Activated naive CD4-positive, alpha-beta T cell treated with anti-CD3 and anti-CD28 coated beads for 36 hours (primary cell): ENCODE measurements around the gene ADAMTSL1. TPM values are rescaled to one million over a fixed set of nuclear protein-coding genes. Genes with fewer than 3 reads are reported as not detected.
"Not testable (repeated sequence)": the region's sequence is repeated elsewhere in the genome, so short reads cannot be mapped to it uniquely, and the experiment has no call there.

Experiments used
- CTCF ChIA-PET: fragments of 350-600 bp; sonication (Branson Sonifier 250); formaldehyde crosslinking; loops from one replicate; lab custom pipeline; 2021; ENCODE audit warnings: antibody characterized with exemption; lab: Charles Lee
- DNase-seq: peaks from one replicate; pipeline ENCODE4 v3.0.0-alpha.2; 2020
- H3K27ac Mint-ChIP-seq: one replicate; pipeline ENCODE4 v1.8.0; 2021; ENCODE audit warnings: mild to moderate bottlenecking, mixed read lengths
- H3K27me3 Mint-ChIP-seq: one replicate; pipeline ENCODE4 v1.8.0; 2021; ENCODE audit warnings: low read depth, mixed read lengths
- H3K36me3 Mint-ChIP-seq: one replicate; pipeline ENCODE4 v1.8.0; 2021; ENCODE audit warnings: low read depth, mixed read lengths
- H3K4me1 Mint-ChIP-seq: one replicate; pipeline ENCODE4 v1.8.0; 2021; ENCODE audit warnings: low read depth, mixed read lengths
- H3K4me3 Mint-ChIP-seq: one replicate; pipeline ENCODE4 v1.8.0; 2021; ENCODE audit warnings: mild to moderate bottlenecking, moderate library complexity, mixed read lengths
- H3K9me3 Mint-ChIP-seq: one replicate; pipeline ENCODE4 v1.8.0; 2021; ENCODE audit warnings: mixed read lengths
- intact Hi-C: fragments of 100-400 bp; cut with micrococcal nuclease; formaldehyde crosslinking; loops from one replicate; pipeline ENCODE4 v1.15.1; 2023
- total RNA-seq, 2 experiments: library from RNA; stranded (reverse); gene quantifications; one replicate each; pipeline ENCODE4 v1.2.3, GENCODE V29; 2021

Gene ADAMTSL1
- total RNA-seq, 2 experiments from 2014 or later: not detected

GRCh38 chr9:18866121-18866831 is 392.3 kb downstream of the ADAMTSL1 start:
- intact Hi-C loops: no loop called here
- no peak overlapping the region for H3K27ac Mint-ChIP-seq
- peaks cover 7% of the 10 kb centered on the region for H3K9me3 Mint-ChIP-seq
- H3K36me3 Mint-ChIP-seq: no peaks in the 10 kb centered on the region
- no peaks in the 10 kb centered on the region for H3K27me3 Mint-ChIP-seq
- H3K4me1 Mint-ChIP-seq: no peaks in the 10 kb centered on the region
- no peak overlapping the region for H3K4me3 Mint-ChIP-seq
- CTCF ChIA-PET: interaction anchor here (0.6 kb wide), 1 partner anchor 1525 kb away, joined by 3 read pairs; no protein-coding TSS in a partner anchor
- DNase-seq: no peak

- H3K36me3 Mint-ChIP-seq: no peaks in the 10 kb centered on the region
- H3K9me3 Mint-ChIP-seq: peaks cover 9% of the 10 kb centered on the region
- DNase-seq: no peak
- H3K27ac Mint-ChIP-seq: no peak overlapping the region
- intact Hi-C loops: no loop called here
- H3K27me3 Mint-ChIP-seq: no peaks in the 10 kb centered on the region
- CTCF ChIA-PET: no interaction called here
- H3K4me1 Mint-ChIP-seq: no peaks in the 10 kb centered on the region
- no peak overlapping the region for H3K4me3 Mint-ChIP-seq
These were observed 395.8 kb downstream of the ADAMTSL1 start for GRCh38 chr9:18869725-18870124.

- intact Hi-C loops: no loop called here
- Mint-ChIP-seq H3K36me3 (no peaks in the 10 kb centered on the region), H3K4me3 (no peak overlapping the region), H3K4me1 (no peaks in the 10 kb centered on the region), H3K27ac (no peak overlapping the region), H3K9me3 (peaks cover 15% of the 10 kb centered on the region), H3K27me3 (peaks cover 15% of the 10 kb centered on the region)
- CTCF ChIA-PET: interaction anchor here (0.7 kb wide), 1 partner anchor 9 kb away, joined by 3 read pairs; no protein-coding TSS in a partner anchor
- no peak for DNase-seq
These were observed 400.1 kb downstream of the ADAMTSL1 start for GRCh38 chr9:18874069-18874468.

- intact Hi-C loops, H3K36me3 Mint-ChIP-seq, DNase-seq, CTCF ChIA-PET, H3K4me1 Mint-ChIP-seq, H3K27ac Mint-ChIP-seq, H3K4me3 Mint-ChIP-seq: not testable (repeated sequence)
- Mint-ChIP-seq H3K27me3 (peaks cover 16% of the 10 kb centered on the region), H3K9me3 (peaks cover 11% of the 10 kb centered on the region)
These were observed 401.0 kb downstream of the ADAMTSL1 start for GRCh38 chr9:18874990-18875389.

- H3K36me3 Mint-ChIP-seq: no peaks in the 10 kb centered on the region
- no peak for DNase-seq
- H3K27ac Mint-ChIP-seq: no peak overlapping the region
- peaks cover 6% of the 10 kb centered on the region for H3K9me3 Mint-ChIP-seq
- peaks cover 18% of the 10 kb centered on the region for H3K27me3 Mint-ChIP-seq
- no peaks in the 10 kb centered on the region for H3K4me1 Mint-ChIP-seq
- CTCF ChIA-PET: no interaction called here
- H3K4me3 Mint-ChIP-seq: no peak overlapping the region
- intact Hi-C loops: no loop called here
These were observed 404.0 kb downstream of the ADAMTSL1 start for GRCh38 chr9:18877984-18878383.

GRCh38 chr9:18881758-18882157 is 407.8 kb downstream of the ADAMTSL1 start:
- H3K36me3 Mint-ChIP-seq: no peaks in the 10 kb centered on the region
- H3K9me3 Mint-ChIP-seq: peaks cover 2% of the 10 kb centered on the region
- no peak for DNase-seq
- H3K27me3 Mint-ChIP-seq: peaks cover 14% of the 10 kb centered on the region
- H3K4me1 Mint-ChIP-seq: no peaks in the 10 kb centered on the region
- CTCF ChIA-PET: no interaction called here
- intact Hi-C loops: no loop called here
- no peak overlapping the region for H3K27ac Mint-ChIP-seq
- no peak overlapping the region for H3K4me3 Mint-ChIP-seq

GRCh38 chr9:18887546-18887945 is 413.6 kb downstream of the ADAMTSL1 start:
- CTCF ChIA-PET: no interaction called here
- intact Hi-C loops: no loop called here
- no peak for DNase-seq
- Mint-ChIP-seq H3K27me3 (peaks cover 7% of the 10 kb centered on the region), H3K4me1 (no peaks in the 10 kb centered on the region), H3K27ac (no peak overlapping the region), H3K36me3 (no peaks in the 10 kb centered on the region), H3K4me3 (no peak overlapping the region), H3K9me3 (peaks cover 2% of the 10 kb centered on the region)

GRCh38 chr9:18888290-18888689 is 414.3 kb downstream of the ADAMTSL1 start:
- H3K36me3 Mint-ChIP-seq: no peaks in the 10 kb centered on the region
- peaks cover 7% of the 10 kb centered on the region for H3K27me3 Mint-ChIP-seq
- H3K9me3 Mint-ChIP-seq: no peaks in the 10 kb centered on the region
- H3K4me1 Mint-ChIP-seq: no peaks in the 10 kb centered on the region
- intact Hi-C loops: no loop called here
- CTCF ChIA-PET: no interaction called here
- no peak for DNase-seq
- no peak overlapping the region for H3K27ac Mint-ChIP-seq
- no peak overlapping the region for H3K4me3 Mint-ChIP-seq

GRCh38 chr9:18889550-18889949 is 415.6 kb downstream of the ADAMTSL1 start:
- intact Hi-C loops: no loop called here
- peaks cover 4% of the 10 kb centered on the region for H3K9me3 Mint-ChIP-seq
- H3K4me3 Mint-ChIP-seq: no peak overlapping the region
- no peaks in the 10 kb centered on the region for H3K4me1 Mint-ChIP-seq
- no peak for DNase-seq
- H3K27ac Mint-ChIP-seq: no peak overlapping the region
- no peaks in the 10 kb centered on the region for H3K36me3 Mint-ChIP-seq
- H3K27me3 Mint-ChIP-seq: peaks cover 7% of the 10 kb centered on the region
- CTCF ChIA-PET: no interaction called here

- Mint-ChIP-seq H3K27ac (no peak overlapping the region), H3K4me3 (no peak overlapping the region), H3K36me3 (no peaks in the 10 kb centered on the region), H3K4me1 (no peaks in the 10 kb centered on the region), H3K9me3 (peaks cover 8% of the 10 kb centered on the region), H3K27me3 (peaks cover 4% of the 10 kb centered on the region)
- CTCF ChIA-PET: no interaction called here
- DNase-seq: no peak
- intact Hi-C loops: no loop called here
These were observed 416.4 kb downstream of the ADAMTSL1 start for GRCh38 chr9:18890372-18890771.

- H3K9me3 Mint-ChIP-seq: peaks cover 17% of the 10 kb centered on the region
- CTCF ChIA-PET: interaction anchor here (0.6 kb wide), 1 partner anchor 96 kb away, joined by 3 read pairs; no protein-coding TSS in a partner anchor
These were observed 418.2 kb downstream of the ADAMTSL1 start for GRCh38 chr9:18891946-18892670.

GRCh38 chr9:18893046-18893445 is 419.1 kb downstream of the ADAMTSL1 start:
- intact Hi-C loops: no loop called here
- Mint-ChIP-seq H3K27me3 (no peaks in the 10 kb centered on the region), H3K4me3 (no peak overlapping the region), H3K4me1 (no peaks in the 10 kb centered on the region), H3K9me3 (peaks cover 17% of the 10 kb centered on the region), H3K27ac (no peak overlapping the region), H3K36me3 (peaks cover 3% of the 10 kb centered on the region)
- CTCF ChIA-PET: no interaction called here
- no peak for DNase-seq

More at GRCh38 chr9:18891946-18892670, 418.2 kb downstream of the ADAMTSL1 start:
- H3K4me1 Mint-ChIP-seq: no peaks in the 10 kb centered on the region
- no peak for DNase-seq
- no peak overlapping the region for H3K4me3 Mint-ChIP-seq
- H3K27me3 Mint-ChIP-seq: no peaks in the 10 kb centered on the region
- intact Hi-C loops: no loop called here
- no peak overlapping the region for H3K27ac Mint-ChIP-seq
- peaks cover 3% of the 10 kb centered on the region for H3K36me3 Mint-ChIP-seq

GRCh38 chr9:18893491-18893890 is 419.5 kb downstream of the ADAMTSL1 start:
- H3K27me3 Mint-ChIP-seq: no peaks in the 10 kb centered on the region
- no peak overlapping the region for H3K27ac Mint-ChIP-seq
- H3K4me1 Mint-ChIP-seq: no peaks in the 10 kb centered on the region
- no peak for DNase-seq
- intact Hi-C loops: no loop called here
- H3K36me3 Mint-ChIP-seq: peaks cover 3% of the 10 kb centered on the region
- H3K4me3 Mint-ChIP-seq: no peak overlapping the region
- CTCF ChIA-PET: no interaction called here
- H3K9me3 Mint-ChIP-seq: peaks cover 17% of the 10 kb centered on the region
